ENCODE measurements around the gene ACOX2.

The ACOX2 gene

GRCh38 chr3:58463181-58463941, 73.6 kb downstream of the ACOX2 start:
- Histone ChIP-seq H2AFZ (ENCODE audit: low read depth, low read length) (no peak overlapping the region), H3K36me3 (ENCODE audit: insufficient read depth, low read length) (no peaks in the 10 kb centered on the region), H3K9me3 (ENCODE audit: low read length) (no peaks in the 10 kb centered on the region), H3K4me3 (ENCODE audit: low read length) (no peak overlapping the region), H3K27me3 (ENCODE audit: insufficient read depth, low read length) (no peaks in the 10 kb centered on the region), H3K4me1 (ENCODE audit: insufficient read depth, low read length) (peaks cover 3% of the 10 kb centered on the region)

GRCh38 chr3:58462829-58463180, 74.2 kb downstream of the ACOX2 start:
- no peaks in the 10 kb centered on the region for H3K36me3 ChIP-seq (ENCODE audit: insufficient read depth, low read length)
- no peak overlapping the region for H3K4me3 ChIP-seq (ENCODE audit: low read length)
- peaks cover 3% of the 10 kb centered on the region for H3K4me1 ChIP-seq (ENCODE audit: insufficient read depth, low read length)
- H3K27me3 ChIP-seq (ENCODE audit: insufficient read depth, low read length), result no peaks in the 10 kb centered on the region
- no peaks in the 10 kb centered on the region for H3K9me3 ChIP-seq (ENCODE audit: low read length)
- no peak overlapping the region for H2AFZ ChIP-seq (ENCODE audit: low read depth, low read length)

GRCh38 chr3:58459160-58459559, 77.8 kb downstream of the ACOX2 start:
- Histone ChIP-seq H3K27me3 (ENCODE audit: insufficient read depth, low read length) (no peaks in the 10 kb centered on the region), H2AFZ (ENCODE audit: low read depth, low read length) (no peak overlapping the region), H3K4me1 (ENCODE audit: insufficient read depth, low read length) (peaks cover 3% of the 10 kb centered on the region), H3K4me3 (ENCODE audit: low read length) (no peak overlapping the region), H3K9me3 (ENCODE audit: low read length) (no peaks in the 10 kb centered on the region), H3K36me3 (ENCODE audit: insufficient read depth, low read length) (no peaks in the 10 kb centered on the region)

Data from neuron (in vitro differentiated cells).